Natural killer cell (primary cell): ENCODE measurements around the gene STAG3. TPM values are rescaled to one million over a fixed set of nuclear protein-coding genes. Genes with fewer than 3 reads are reported as not detected.
"Not testable (repeated sequence)": the region's sequence is repeated elsewhere in the genome, so short reads cannot be mapped to it uniquely, and the experiment has no call there.

Experiments
- ATAC-seq, 3 donors: fragments of 150-1000 bp in 2 of 3; fragments of 200-7000 bp in 1 of 3; cut with Tn5 transposase; 1 replicate in 1 of 3; 2 replicates in 2 of 3; pipeline ENCODE4 v1.10.0; 2021; ENCODE audit warnings: mild to moderate bottlenecking in 2 of 3, moderate library complexity in 2 of 3
- DNase-seq, 2 donors: peaks; one replicate each; pipeline versions ENCODE4 v3.0.0 to v3.0.0-alpha.2; 2013 to 2021; ENCODE audit warnings: mixed read lengths in 1 of 2
- H3K27ac ChIP-seq: one replicate; pipeline ENCODE4 v1.5.1; 2013; ENCODE audit warnings: mild to moderate bottlenecking, low read length
- H3K27me3 ChIP-seq: one replicate; pipeline ENCODE4 v1.6.1; 2013; ENCODE audit warnings: low read length; ENCODE audit not compliant: control insufficient read depth, insufficient read depth
- H3K36me3 ChIP-seq: one replicate; pipeline ENCODE4 v1.6.1; 2013; ENCODE audit warnings: low read length; ENCODE audit not compliant: control insufficient read depth, insufficient read depth
- H3K4me1 ChIP-seq: one replicate; pipeline ENCODE4 v1.6.1; 2013; ENCODE audit warnings: low read length; ENCODE audit not compliant: control insufficient read depth, insufficient read depth
- H3K4me3 ChIP-seq: one replicate; pipeline ENCODE4 v1.5.1; 2013; ENCODE audit warnings: low read length
- H3K9me3 ChIP-seq: one replicate; pipeline ENCODE4 v1.6.1; 2013; ENCODE audit warnings: low read length; ENCODE audit not compliant: control insufficient read depth, insufficient read depth
- H3K27ac Mint-ChIP-seq, 2 donors: one replicate each; pipeline ENCODE4 v1.8.0; 2022; ENCODE audit warnings: mild to moderate bottlenecking in 2 of 2, mixed read lengths in 2 of 2, moderate library complexity in 1 of 2
- H3K27me3 Mint-ChIP-seq, 2 donors: one replicate each; pipeline ENCODE4 v1.8.0; 2022; ENCODE audit warnings: low read depth in 2 of 2, mixed read lengths in 2 of 2
- H3K36me3 Mint-ChIP-seq: one replicate; pipeline ENCODE4 v1.8.0; 2022; ENCODE audit warnings: mixed read lengths
- H3K4me1 Mint-ChIP-seq, 2 donors: one replicate each; pipeline ENCODE4 v1.8.0; 2022; ENCODE audit warnings: mixed read lengths in 2 of 2
- H3K4me3 Mint-ChIP-seq: one replicate; pipeline ENCODE4 v1.8.0; 2022; ENCODE audit warnings: mild to moderate bottlenecking, moderate library complexity, mixed read lengths
- H3K9me3 Mint-ChIP-seq, 2 donors: one replicate each; pipeline ENCODE4 v1.8.0; 2022; ENCODE audit warnings: mixed read lengths in 2 of 2
- CTCF ChIP-seq: fragments of 200-600 bp; IDR thresholded peaks from one replicate; pipeline ENCODE4 v1.8.0; 2022; ENCODE audit warnings: antibody characterized with exemption
- WGBS: methylation state at CpG from one replicate; pipeline ENCODE4 v1.1.7; 2013; ENCODE audit warnings: missing lambda C conversion rate; ENCODE audit not compliant: insufficient coverage; 5-methylcytosine and 5-hydroxymethylcytosine counted together
- intact Hi-C: fragments of 100-400 bp; cut with micrococcal nuclease; formaldehyde crosslinking; loops from one replicate; pipeline ENCODE4 v1.14.2; 2022
- total RNA-seq, 4 donors: library from RNA; stranded (reverse); fragments of 120-200 nt in 1 of 4; gene quantifications; one replicate each; pipeline versions ENCODE4 v1.2.3 to v1.2.4, GENCODE V29; 2013 to 2022

STAG3 gene
- total RNA-seq, 3 donors from 2014 or later (not counting 1 experiment from before 2014, with no cell fraction given), result 5.0 to 5.6 (median 5.5) TPM

GRCh38 chr7:100191775-100192174 is 14.1 kb downstream of the STAG3 start:
- ATAC-seq (no peak), DNase-seq (no peak)
- TF ChIP-seq CTCF, result no peak
- no peaks in the 10 kb centered on the region for H3K27me3 Mint-ChIP-seq
- no peaks in the 10 kb centered on the region for H3K9me3 Mint-ChIP-seq
- peak overlapping the region; percentile 55 for H3K27ac ChIP-seq
- H3K9me3 ChIP-seq, result no peaks in the 10 kb centered on the region
- 33% methylated on average over 2 of the region's 2 CpGs for WGBS
- H3K36me3 ChIP-seq, result no peaks in the 10 kb centered on the region
- no peaks in the 10 kb centered on the region for H3K36me3 Mint-ChIP-seq
- H3K4me1 ChIP-seq, result peaks cover 4% of the 10 kb centered on the region
- no peaks in the 10 kb centered on the region for H3K27me3 ChIP-seq
- H3K27ac Mint-ChIP-seq, result no peak overlapping the region
- no peak overlapping the region for H3K4me3 Mint-ChIP-seq
- peaks cover 0 to 7% of the 10 kb centered on the region in 2 donors for H3K4me1 Mint-ChIP-seq
- intact Hi-C loops, result loop anchor here (2.0 kb wide), 1 partner anchor 25 kb away; no protein-coding TSS in a partner anchor
- no peak overlapping the region for H3K4me3 ChIP-seq

- H3K27me3 Mint-ChIP-seq, H3K4me3 ChIP-seq, ATAC-seq, intact Hi-C loops, H3K4me3 Mint-ChIP-seq, DNase-seq, H3K9me3 Mint-ChIP-seq, H3K27ac Mint-ChIP-seq, H3K36me3 ChIP-seq, H3K36me3 Mint-ChIP-seq, H3K4me1 ChIP-seq, H3K4me1 Mint-ChIP-seq, H3K27me3 ChIP-seq, H3K9me3 ChIP-seq: not testable (repeated sequence)
- WGBS, result 75% methylated on average over 5 of the region's 6 CpGs
- H3K27ac ChIP-seq, result peak overlapping the region; percentile 55
These were observed 14.7 kb downstream of the STAG3 start for GRCh38 chr7:100192281-100192862.

- no peak overlapping the region for H3K4me3 ChIP-seq
- no peaks in the 10 kb centered on the region for H3K27me3 ChIP-seq
- 51% methylated on average over 3 of the region's 3 CpGs for WGBS
- Mint-ChIP-seq H3K9me3 (no peaks in the 10 kb centered on the region), H3K36me3 (no peaks in the 10 kb centered on the region), H3K27ac (no peak overlapping the region), H3K4me1 (peaks cover 0 to 7% of the 10 kb centered on the region in 2 donors), H3K27me3 (no peaks in the 10 kb centered on the region), H3K4me3 (no peak overlapping the region)
- no peaks in the 10 kb centered on the region for H3K9me3 ChIP-seq
- DNase-seq, result no peak
- TF ChIP-seq CTCF, result no peak
- H3K36me3 ChIP-seq, result no peaks in the 10 kb centered on the region
- H3K27ac ChIP-seq, result no peak overlapping the region
- intact Hi-C loops, result no loop called here
- peaks cover 4% of the 10 kb centered on the region for H3K4me1 ChIP-seq
- ATAC-seq, result no peak
These were observed 15.3 kb downstream of the STAG3 start for GRCh38 chr7:100192969-100193368.

GRCh38 chr7:100195222-100195621 is 17.5 kb downstream of the STAG3 start:
- H3K36me3 ChIP-seq, result no peaks in the 10 kb centered on the region
- H3K27ac ChIP-seq, result peak overlapping the region; percentile 33
- H3K4me1 ChIP-seq, result peaks cover 4% of the 10 kb centered on the region
- ATAC-seq (no peak), DNase-seq (no peak)
- Mint-ChIP-seq H3K27me3 (peaks cover 0 to 6% of the 10 kb centered on the region in 2 donors), H3K36me3 (no peaks in the 10 kb centered on the region), H3K9me3 (no peaks in the 10 kb centered on the region), H3K4me3 (no peak overlapping the region), H3K4me1 (peaks cover 0 to 4% of the 10 kb centered on the region in 2 donors), H3K27ac (no peak overlapping the region)
- intact Hi-C loops, result no loop called here
- 80% methylated on average over 1 of the region's 2 CpGs for WGBS
- H3K4me3 ChIP-seq, result no peak overlapping the region
- TF ChIP-seq CTCF, result no peak
- H3K9me3 ChIP-seq, result no peaks in the 10 kb centered on the region
- H3K27me3 ChIP-seq, result no peaks in the 10 kb centered on the region

- H3K4me1 Mint-ChIP-seq, H3K36me3 Mint-ChIP-seq, H3K4me3 Mint-ChIP-seq, H3K27me3 ChIP-seq, H3K4me1 ChIP-seq, H3K9me3 ChIP-seq, DNase-seq, H3K27me3 Mint-ChIP-seq, ATAC-seq, H3K36me3 ChIP-seq, H3K4me3 ChIP-seq, H3K27ac Mint-ChIP-seq, H3K9me3 Mint-ChIP-seq, intact Hi-C loops: not testable (repeated sequence)
- peak overlapping the region; percentile 33 for H3K27ac ChIP-seq
- 88% methylated on average over 3 of the region's 6 CpGs for WGBS
These were observed 18.2 kb downstream of the STAG3 start for GRCh38 chr7:100195901-100196322.
